Lower leg skin (tissue), 4 donors: Measurements from ENCODE around the gene POU2AF3. TPM values are rescaled to one million over a fixed set of nuclear protein-coding genes. Genes with fewer than 3 reads are reported as not detected.

ENCODE experiments used
- DNase-seq, 2 donors: peaks; one replicate each; pipeline ENCODE4 v3.0.0-alpha.2; 2019; ENCODE audit warnings: low spot score in 2 of 2
- H3K4me3 ChIP-seq: fragments of 200-600 bp; sonication (generic); 2 replicates; pipeline ENCODE4 v1.5.1; 2017; ENCODE audit warnings: mild to moderate bottlenecking, low read depth; ENCODE audit not compliant: poor library complexity, severe bottlenecking
- CTCF ChIP-seq, 3 donors: fragments of 450-650 bp; IDR thresholded peaks; one replicate each; pipeline ENCODE4 v1.5.1; 2016; ENCODE audit warnings: antibody characterized with exemption in 3 of 3, mild to moderate bottlenecking in 3 of 3, moderate library complexity in 2 of 3
- POLR2A ChIP-seq, 2 donors: fragments of 450-650 bp; IDR thresholded peaks; one replicate each; pipeline ENCODE4 v1.6.1; 2016 to 2017; ENCODE audit warnings: antibody characterized with exemption in 2 of 2, mild to moderate bottlenecking in 1 of 2, moderate library complexity in 1 of 2
- WGBS, 2 donors: methylation state at CpG; one replicate each; pipeline ENCODE4 v1.1.5; 2018; 5-methylcytosine and 5-hydroxymethylcytosine counted together
- intact Hi-C: fragments of 100-400 bp; cut with DNase I; formaldehyde crosslinking; loops from one replicate; pipeline ENCODE4 v1.15.0; 2023; ENCODE audit warnings: low total_unique reads
- total RNA-seq, 4 donors: library from RNA; depleted of rRNA; stranded (reverse); fragments of >200 nt; gene quantifications; one replicate each; pipeline ENCODE4 v1.1.0, GENCODE V29; 2016

POU2AF3 gene
- total RNA-seq, 4 donors from 2014 or later = not detected

- no peak overlapping the region for H3K4me3 ChIP-seq
- intact Hi-C loops = no loop called here
- TF ChIP-seq POLR2A (IDR thresholded peaks at IDR 0.05) = no peak
- TF ChIP-seq CTCF (IDR thresholded peaks at IDR 0.05) = no peak
- no peak for DNase-seq
- 86 to 90% methylated on average over 5 of the region's 5 CpGs for WGBS, 2 donors
Measured at GRCh38 chr11:111325259-111325658, 26.9 kb downstream of the POU2AF3 start.

- TF ChIP-seq CTCF (IDR thresholded peaks at IDR 0.05) (no peak), POLR2A (IDR thresholded peaks at IDR 0.05) (no peak)
- WGBS, 2 donors = 83 to 86% methylated on average over 4 of the region's 4 CpGs
- no peak overlapping the region for H3K4me3 ChIP-seq
- intact Hi-C loops = no loop called here
- DNase-seq = no peak
Measured at GRCh38 chr11:111326824-111327223, 28.5 kb downstream of the POU2AF3 start.

GRCh38 chr11:111327908-111328624 lies 29.7 kb downstream of the POU2AF3 start:
- H3K4me3 ChIP-seq = no peak overlapping the region
- no peak for DNase-seq
- intact Hi-C loops = no loop called here
- TF ChIP-seq CTCF (IDR thresholded peaks at IDR 0.05) (no peak), POLR2A (IDR thresholded peaks at IDR 0.05) (no peak)
- 43 to 55% methylated on average over 7 to 8 of the region's 8 CpGs for WGBS, 2 donors

GRCh38 chr11:111329306-111330204 lies 31.2 kb downstream of the POU2AF3 start:
- TF ChIP-seq CTCF (IDR thresholded peaks at IDR 0.05) = no peak
- TF ChIP-seq POLR2A (IDR thresholded peaks at IDR 0.05) = no peak
- peak in 1 of 2 donors; percentile 86 for DNase-seq
- H3K4me3 ChIP-seq = no peak overlapping the region
- WGBS, 2 donors = 47 to 49% methylated on average over 7 of the region's 7 CpGs
- intact Hi-C loops = no loop called here

GRCh38 chr11:111330234-111330893 lies 32.0 kb downstream of the POU2AF3 start:
- peak in 1 of 2 donors; percentile 82 for DNase-seq
- TF ChIP-seq CTCF (IDR thresholded peaks at IDR 0.05) = no peak
- no peak for TF ChIP-seq POLR2A (IDR thresholded peaks at IDR 0.05)
- H3K4me3 ChIP-seq = no peak overlapping the region
- WGBS, 2 donors = 84 to 100% methylated on average over 2 of the region's 2 CpGs
- intact Hi-C loops = no loop called here
